Activated CD4-positive, alpha-beta T cell treated with anti-CD3 and anti-CD28 coated beads for 36 hours (primary cell): ENCODE results near the gene MUC22. TPM values are rescaled to one million over a fixed set of nuclear protein-coding genes. Genes with fewer than 3 reads are reported as not detected.
"Not testable (repeated sequence)": the region's sequence is repeated elsewhere in the genome, so short reads cannot be mapped to it uniquely, and the experiment has no call there.

ENCODE experiments used
- ATAC-seq: fragments of 200-7000 bp; cut with Tn5 transposase; one replicate; pipeline ENCODE4 v1.10.0; 2021; ENCODE audit warnings: mild to moderate bottlenecking, moderate library complexity
- CTCF ChIA-PET: fragments of 350-600 bp; sonication (Branson Sonifier 250); formaldehyde crosslinking; loops from one replicate; lab custom pipeline; 2021; ENCODE audit warnings: antibody characterized with exemption; lab: Charles Lee
- POLR2A ChIA-PET: fragments of 350-600 bp; sonication (Branson Sonifier 250); formaldehyde crosslinking; loops from one replicate; lab custom pipeline; 2021; ENCODE audit warnings: antibody characterized with exemption, inconsistent platforms; lab: Charles Lee
- DNase-seq: peaks from one replicate; pipeline ENCODE4 v3.0.0-alpha.2; 2020
- H3K27ac Mint-ChIP-seq: one replicate; pipeline ENCODE4 v1.8.0; 2021; ENCODE audit warnings: mixed read lengths
- H3K27me3 Mint-ChIP-seq: one replicate; pipeline ENCODE4 v1.8.0; 2021; ENCODE audit warnings: mixed read lengths
- H3K36me3 Mint-ChIP-seq: one replicate; pipeline ENCODE4 v1.8.0; 2021; ENCODE audit warnings: low read depth, mixed read lengths
- H3K4me1 Mint-ChIP-seq: one replicate; pipeline ENCODE4 v1.8.0; 2021; ENCODE audit warnings: mixed read lengths
- H3K4me3 Mint-ChIP-seq: one replicate; pipeline ENCODE4 v1.8.0; 2021; ENCODE audit warnings: mild to moderate bottlenecking, moderate library complexity, mixed read lengths
- H3K9me3 Mint-ChIP-seq: one replicate; pipeline ENCODE4 v1.8.0; 2021; ENCODE audit warnings: low read depth, mixed read lengths
- intact Hi-C, 2 experiments: fragments of 100-400 bp; cut with DNase I in 1 of 2; cut with micrococcal nuclease in 1 of 2; formaldehyde crosslinking; loops; one replicate each; pipeline versions ENCODE4 v1.14.2 to v1.15.1; 2022 to 2024; cut with DNase I, micrococcal nuclease
- total RNA-seq, 2 experiments: library from RNA; stranded (reverse); gene quantifications; one replicate each; pipeline ENCODE4 v1.2.3, GENCODE V29; 2021

The MUC22 gene
- total RNA-seq, 2 experiments from 2014 or later: not detected

GRCh38 chr6:31017436-31017835 is 7.2 kb downstream of the MUC22 start:
- H3K4me1 Mint-ChIP-seq, DNase-seq, H3K36me3 Mint-ChIP-seq, POLR2A ChIA-PET, H3K9me3 Mint-ChIP-seq, ATAC-seq, H3K27ac Mint-ChIP-seq, intact Hi-C loops, H3K4me3 Mint-ChIP-seq: not testable (repeated sequence)
- H3K27me3 Mint-ChIP-seq: peaks cover 14% of the 10 kb centered on the region
- CTCF ChIA-PET: interaction anchor here (0.6 to 1.6 kb wide), 2 partner anchors 12 to 19 kb away, joined by 3 to 4 read pairs; no protein-coding TSS in a partner anchor

DNA sequence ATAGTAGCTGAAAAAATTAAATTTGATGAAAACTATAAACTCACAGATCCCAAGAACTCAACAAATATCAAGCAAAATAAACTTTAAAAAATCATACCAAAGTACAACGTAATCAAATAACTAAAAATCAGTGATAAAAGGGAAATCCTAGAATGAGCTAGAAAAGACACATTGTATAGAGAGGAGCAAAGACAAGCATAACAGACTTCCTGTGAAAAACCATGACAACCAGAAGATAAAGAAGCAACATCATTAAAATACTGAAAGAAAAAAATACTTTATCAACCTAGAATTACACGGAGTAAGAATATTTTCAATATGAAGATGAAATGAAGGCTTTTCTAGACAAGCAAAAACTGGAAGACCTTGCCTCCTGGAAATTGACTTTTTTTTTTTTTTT is 9.8 kb downstream of the MUC22 start:
- Mint-ChIP-seq H3K4me1 (no peaks in the 10 kb centered on the region), H3K9me3 (no peaks in the 10 kb centered on the region), H3K4me3 (no peak overlapping the region), H3K36me3 (no peaks in the 10 kb centered on the region), H3K27me3 (peaks cover 5% of the 10 kb centered on the region), H3K27ac (no peak overlapping the region)
- ChIA-PET CTCF (interaction anchor here (0.6 kb wide), 1 partner anchor 143 kb away, joined by 3 read pairs; no protein-coding TSS in a partner anchor), POLR2A (no interaction called here)
- no peak for ATAC-seq
- intact Hi-C loops: no loop called here
- no peak for DNase-seq

- H3K4me1 Mint-ChIP-seq, H3K27me3 Mint-ChIP-seq, POLR2A ChIA-PET, H3K36me3 Mint-ChIP-seq, ATAC-seq, H3K9me3 Mint-ChIP-seq, H3K27ac Mint-ChIP-seq, intact Hi-C loops, DNase-seq, H3K4me3 Mint-ChIP-seq: not testable (repeated sequence)
- CTCF ChIA-PET: interaction anchor here (0.6 kb wide), 1 partner anchor 209 kb away, joined by 3 read pairs; no protein-coding TSS in a partner anchor
Observed at GRCh38 chr6:31020631-31021255, 10.5 kb downstream of the MUC22 start.

GRCh38 chr6:31021705-31022531 is 11.6 kb downstream of the MUC22 start:
- not testable (repeated sequence) for H3K27ac Mint-ChIP-seq, H3K4me3 Mint-ChIP-seq
- CTCF ChIA-PET: interaction anchor here (0.6 to 0.8 kb wide), 3 partner anchors 16 to 106 kb away, joined by 3 read pairs; no protein-coding TSS in a partner anchor

GRCh38 chr6:31025595-31025994 is 15.3 kb downstream of the MUC22 start:
- intact Hi-C loops: no loop called here
- Mint-ChIP-seq H3K4me3 (no peak overlapping the region), H3K36me3 (no peaks in the 10 kb centered on the region), H3K27ac (no peak overlapping the region), H3K9me3 (no peaks in the 10 kb centered on the region), H3K4me1 (no peaks in the 10 kb centered on the region), H3K27me3 (peaks cover 8% of the 10 kb centered on the region)
- no peak for DNase-seq
- POLR2A ChIA-PET: no interaction called here
- ATAC-seq: no peak
- CTCF ChIA-PET: no interaction called here

More at GRCh38 chr6:31021705-31022531, 11.6 kb downstream of the MUC22 start:
- ATAC-seq, H3K4me1 Mint-ChIP-seq, H3K9me3 Mint-ChIP-seq, DNase-seq, H3K36me3 Mint-ChIP-seq, POLR2A ChIA-PET, H3K27me3 Mint-ChIP-seq, intact Hi-C loops: not testable (repeated sequence)

GRCh38 chr6:31031095-31031494 is 20.8 kb downstream of the MUC22 start:
- ATAC-seq: peak; percentile 53
- H3K4me3 Mint-ChIP-seq: no peak overlapping the region

DNA sequence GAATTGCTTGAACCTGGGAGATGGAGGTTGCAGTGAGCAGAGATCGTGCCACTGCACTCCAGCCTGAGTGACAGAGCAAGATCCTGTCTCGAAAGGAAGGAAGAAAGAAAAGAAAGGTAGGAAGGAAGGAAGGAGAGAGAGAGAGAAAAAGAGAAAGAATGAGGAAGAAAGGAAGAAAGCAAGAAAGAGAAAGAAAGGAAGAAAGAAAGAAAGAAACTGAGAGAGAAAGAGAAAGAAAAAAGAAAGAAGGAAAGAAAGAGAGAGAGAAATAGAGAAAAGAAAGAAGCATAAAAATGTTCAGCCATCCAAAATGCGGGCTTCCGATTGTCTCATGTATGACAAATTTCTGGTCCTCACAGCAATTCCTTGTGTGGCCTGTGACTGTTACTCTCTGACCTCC is 22.8 kb downstream of the MUC22 start:
- Mint-ChIP-seq H3K36me3 (no peaks in the 10 kb centered on the region), H3K4me1 (no peaks in the 10 kb centered on the region), H3K27me3 (peaks cover 8% of the 10 kb centered on the region), H3K9me3 (no peaks in the 10 kb centered on the region), H3K4me3 (no peak overlapping the region), H3K27ac (no peak overlapping the region)
- DNase-seq: no peak
- ChIA-PET POLR2A (no interaction called here), CTCF (no interaction called here)
- intact Hi-C loops: no loop called here
- no peak for ATAC-seq

More at GRCh38 chr6:31031095-31031494, 20.8 kb downstream of the MUC22 start:
- Mint-ChIP-seq H3K27ac (no peak overlapping the region), H3K36me3 (no peaks in the 10 kb centered on the region), H3K9me3 (no peaks in the 10 kb centered on the region), H3K27me3 (peaks cover 8% of the 10 kb centered on the region), H3K4me1 (no peaks in the 10 kb centered on the region)
- peak; percentile 24 for DNase-seq
- CTCF ChIA-PET: no interaction called here
- intact Hi-C loops: no loop called here
- POLR2A ChIA-PET: no interaction called here

- Mint-ChIP-seq H3K4me1 (peaks cover under 1% of the 10 kb centered on the region), H3K4me3 (no peak overlapping the region), H3K27me3 (peaks cover 16% of the 10 kb centered on the region), H3K27ac (no peak overlapping the region), H3K9me3 (no peaks in the 10 kb centered on the region), H3K36me3 (no peaks in the 10 kb centered on the region)
- DNase-seq: no peak
- POLR2A ChIA-PET: interaction anchor here (0.7 kb wide), 1 partner anchor 853 kb away, joined by 5 read pairs; no protein-coding TSS in a partner anchor
- no peak for ATAC-seq
- intact Hi-C loops: no loop called here
- CTCF ChIA-PET: interaction anchor here (1.3 to 1.4 kb wide), 2 partner anchors 18 to 56 kb away, joined by 3 read pairs; no protein-coding TSS in a partner anchor
Observed at GRCh38 chr6:31035862-31036497, 25.7 kb downstream of the MUC22 start.

- Mint-ChIP-seq H3K4me1 (peaks cover 2% of the 10 kb centered on the region), H3K4me3 (no peak overlapping the region), H3K9me3 (no peaks in the 10 kb centered on the region), H3K27me3 (peaks cover 17% of the 10 kb centered on the region), H3K27ac (no peak overlapping the region), H3K36me3 (no peaks in the 10 kb centered on the region)
- ATAC-seq (no peak), DNase-seq (no peak)
- CTCF ChIA-PET: no interaction called here
- intact Hi-C loops: no loop called here
- POLR2A ChIA-PET: no interaction called here
Observed at GRCh38 chr6:31037169-31037568, 26.9 kb downstream of the MUC22 start.

- ChIA-PET CTCF (interaction anchor here (0.7 kb wide), 1 partner anchor 32 kb away, joined by 5 read pairs; no protein-coding TSS in a partner anchor), POLR2A (no interaction called here)
- H3K4me3 Mint-ChIP-seq: no peak overlapping the region
- H3K9me3 Mint-ChIP-seq: no peaks in the 10 kb centered on the region
- H3K27ac Mint-ChIP-seq: no peak overlapping the region
- DNase-seq (no peak), ATAC-seq (no peak)
- H3K4me1 Mint-ChIP-seq: peaks cover 2% of the 10 kb centered on the region
- H3K27me3 Mint-ChIP-seq: peaks cover 17% of the 10 kb centered on the region
- no peaks in the 10 kb centered on the region for H3K36me3 Mint-ChIP-seq
- intact Hi-C loops: no loop called here
Observed at GRCh38 chr6:31037682-31038081, 27.4 kb downstream of the MUC22 start.

GRCh38 chr6:31038559-31038958 is 28.3 kb downstream of the MUC22 start:
- ChIA-PET POLR2A (no interaction called here), CTCF (interaction anchor here (0.8 to 1.5 kb wide), 5 partner anchors 30 to 441 kb away, joined by 3 to 6 read pairs (median 3); no protein-coding TSS in a partner anchor)
- Mint-ChIP-seq H3K36me3 (no peaks in the 10 kb centered on the region), H3K27me3 (peaks cover 16% of the 10 kb centered on the region), H3K4me1 (peaks cover 2% of the 10 kb centered on the region), H3K9me3 (no peaks in the 10 kb centered on the region), H3K4me3 (no peak overlapping the region), H3K27ac (no peak overlapping the region)
- ATAC-seq: no peak
- intact Hi-C loops: no loop called here
- DNase-seq: no peak
